OCI-LY1 (cell line): Measurements from ENCODE around the gene GLI3.

ENCODE experiments used
- CTCF ChIP-seq: fragments of 200-600 bp; sonication (generic), shearing (Covaris generic); IDR thresholded peaks from 2 replicates; pipeline ENCODE4 v1.5.1; 2017; ENCODE audit warnings: mild to moderate bottlenecking, antibody characterized with exemption, low read length, moderate library complexity, mixed read lengths
- EZH2 ChIP-seq: fragments of 200-600 bp; sonication (generic), shearing (Covaris generic); IDR thresholded peaks from 2 replicates; pipeline ENCODE4 v1.8.0; 2017; ENCODE audit warnings: borderline replicate concordance, mixed run types, mild to moderate bottlenecking, antibody characterized with exemption, low read length, moderate library complexity, mixed read lengths

DNA sequence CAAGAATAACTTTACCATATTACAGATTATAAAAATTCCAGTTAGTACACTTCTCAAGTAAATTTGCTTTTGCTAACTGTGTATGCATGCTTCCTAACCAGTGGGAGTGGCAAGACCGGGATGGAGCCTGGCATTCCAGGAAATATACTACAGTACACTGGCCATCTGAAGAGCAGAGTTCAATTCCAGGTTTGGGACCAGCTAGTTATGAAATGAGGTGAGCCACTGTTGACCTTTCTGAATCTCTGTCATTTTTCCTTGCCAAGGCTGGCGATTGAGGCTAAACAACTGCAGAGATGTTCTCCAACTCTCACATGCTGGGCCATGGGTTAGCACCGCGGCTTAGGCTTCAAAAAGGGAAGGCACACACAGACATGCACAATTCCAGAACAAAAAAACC is 258.2 kb downstream of the GLI3 start:
- TF ChIP-seq CTCF, result no peak
- TF ChIP-seq EZH2, result no peak
